HG03159 (cell line): ENCODE data around the gene UQCRC1.

Experiments
- ATAC-seq: cut with Tn5 transposase; IDR thresholded peaks from one replicate; pipeline ENCODE4 v1.9.1; 2021; ENCODE audit warnings: mild to moderate bottlenecking, moderate library complexity; ENCODE audit not compliant: unreplicated experiment

UQCRC1 gene

GRCh38 chr3:48609088-48610005 is at the start of gene UQCRC1:
Gene UQCRC1 (minus strand): TSS chr3:48609646. CDS start chr3:48609620, 26 bp downstream.
- ATAC-seq: peak; percentile 98

- ATAC-seq: no peak
Observed at GRCh38 chr3:48656841-48657281, 47.4 kb upstream of the UQCRC1 start.

- peak; percentile 41 for ATAC-seq
Observed at GRCh38 chr3:48656061-48656840, 46.8 kb upstream of the UQCRC1 start.

GRCh38 chr3:48655606-48656005 is 46.2 kb upstream of the UQCRC1 start:
- no peak for ATAC-seq

- ATAC-seq: no peak
Observed at GRCh38 chr3:48655063-48655462, 45.6 kb upstream of the UQCRC1 start.

- ATAC-seq: no peak
Observed at GRCh38 chr3:48652923-48653715, 43.7 kb upstream of the UQCRC1 start.

GRCh38 chr3:48651771-48652170 is 42.3 kb upstream of the UQCRC1 start:
- ATAC-seq: no peak

- ATAC-seq: no peak
Observed at GRCh38 chr3:48650723-48651122, 41.3 kb upstream of the UQCRC1 start.

- ATAC-seq: no peak
Observed at GRCh38 chr3:48648188-48648850, 38.9 kb upstream of the UQCRC1 start.

- no peak for ATAC-seq
Observed at GRCh38 chr3:48647714-48648113, 38.3 kb upstream of the UQCRC1 start.

- no peak for ATAC-seq
Observed at GRCh38 chr3:48644898-48645760, 35.7 kb upstream of the UQCRC1 start.

- no peak for ATAC-seq
Observed at GRCh38 chr3:48642605-48643004, 33.2 kb upstream of the UQCRC1 start.

- no peak for ATAC-seq
Observed at GRCh38 chr3:48641396-48641795, 31.9 kb upstream of the UQCRC1 start.

GRCh38 chr3:48639944-48640606 is 30.6 kb upstream of the UQCRC1 start:
- no peak for ATAC-seq

- ATAC-seq: no peak
Observed at GRCh38 chr3:48637305-48637704, 27.9 kb upstream of the UQCRC1 start.

- no peak for ATAC-seq
Observed at GRCh38 chr3:48636149-48636655, 26.8 kb upstream of the UQCRC1 start.

- peak; percentile 90 for ATAC-seq
Observed at GRCh38 chr3:48635222-48636021, 26.0 kb upstream of the UQCRC1 start, which contains the start of gene SLC26A6. Gene SLC26A6 (minus strand): TSS chr3:48635461. CDS start chr3:48635393, 68 bp downstream.
